Skin of body (tissue), 2 donors: ENCODE data around the gene SMIM8. TPM values are rescaled to one million over a fixed set of nuclear protein-coding genes. Genes with fewer than 3 reads are reported as not detected.

Experiments used
- DNase-seq: peaks from one replicate; lab custom pipeline; 2025; lab: John Stamatoyannopoulos, UW
- total RNA-seq: library from RNA; depleted of rRNA; stranded (reverse); fragments of >200 nt; gene quantifications from one replicate; pipeline ENCODE4 v1.2.3, GENCODE V29; 2014

Gene SMIM8
- total RNA-seq, 1 donor from 2014 or later = 13.9 TPM

DNA sequence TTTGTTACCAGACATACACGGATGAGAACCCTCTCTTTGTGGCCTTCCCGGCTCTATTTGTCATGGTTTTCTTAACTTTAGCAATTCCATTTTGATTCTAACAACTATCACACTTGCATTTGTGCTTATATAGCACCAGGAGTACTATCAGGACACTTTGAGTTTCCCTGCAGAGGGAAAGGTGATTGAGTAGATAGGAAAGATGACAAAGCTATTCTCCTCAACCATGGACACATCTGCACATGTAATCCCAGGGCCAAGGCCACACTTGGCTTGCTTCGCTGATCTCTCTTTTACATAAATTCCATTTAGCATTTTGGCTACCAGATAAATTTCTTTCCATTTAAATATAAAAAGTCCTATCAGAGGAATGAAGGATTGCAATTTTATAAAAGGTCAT lies 62.1 kb downstream of the SMIM8 start:
- DNase-seq = no peak

DNA sequence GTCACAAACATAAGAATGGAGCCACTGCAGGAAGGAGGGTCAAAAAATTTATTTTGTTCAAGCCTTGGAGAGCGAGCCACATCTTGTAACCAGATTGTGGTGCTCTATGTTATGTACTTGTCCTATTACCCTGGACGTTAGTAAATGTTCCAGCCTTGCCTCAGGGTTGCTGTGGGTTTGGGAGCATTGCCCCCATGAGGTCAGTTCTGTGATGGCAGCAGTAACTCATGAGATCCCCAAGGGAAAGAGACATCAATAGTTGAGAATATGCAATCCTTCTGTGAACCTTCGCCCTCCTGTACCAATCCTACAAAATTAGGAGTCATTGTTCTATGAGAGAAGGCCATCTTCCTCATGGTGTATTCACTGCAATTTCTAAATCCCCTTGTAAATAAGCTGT lies 68.9 kb downstream of the SMIM8 start:
- DNase-seq = no peak

Other genes starting within 250 kb of the SMIM8 start
- gene CGA, start 227.5 kb upstream of the SMIM8 start, total RNA-seq = 32.0 TPM
- 71.3 TPM for gene ZNF292, start 167.0 kb upstream of the SMIM8 start, total RNA-seq
- gene GJB7, start 6.7 kb downstream of the SMIM8 start, total RNA-seq = not detected
- 5.6 TPM for gene C6orf163, start 22.2 kb downstream of the SMIM8 start, total RNA-seq
- gene CFAP206, start 85.4 kb downstream of the SMIM8 start, total RNA-seq = 0.49 TPM
- gene SLC35A1, start 150.4 kb downstream of the SMIM8 start, total RNA-seq = 16.6 TPM